ENCODE measurements around the gene SH3RF3. TPM values are rescaled to one million over a fixed set of nuclear protein-coding genes. Genes with fewer than 3 reads are reported as not detected.

SH3RF3 gene
- total and polyA plus RNA-seq, 10 of the 15 experiments (the other 5 are each of a cell fraction or from before 2014, with no cell fraction given), result 0.08 to 8.8 (median 2.3) TPM

DNA sequence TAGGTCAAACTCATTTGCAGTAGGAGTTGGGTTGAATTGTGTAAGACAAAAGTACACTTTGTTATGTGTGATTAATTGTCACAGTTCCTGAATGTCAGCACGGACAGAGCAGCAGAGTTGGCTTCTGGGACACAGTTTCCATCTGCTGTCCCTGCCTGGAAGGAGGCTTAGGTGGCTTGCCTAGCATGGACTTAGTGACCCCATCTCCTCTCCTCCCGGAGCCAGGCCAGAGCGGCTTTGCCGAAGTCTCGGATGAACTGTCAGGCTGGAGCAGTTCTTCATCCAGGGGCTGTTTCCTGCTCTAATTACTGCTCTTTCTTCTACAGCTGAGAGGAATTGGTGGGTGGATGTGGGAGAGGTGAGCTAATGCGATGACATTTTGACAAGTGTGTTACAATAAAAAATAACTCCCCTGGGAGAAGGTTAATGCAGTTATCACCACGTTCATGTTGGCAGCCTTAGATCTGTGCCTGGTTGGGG, 102.0 kb downstream of the SH3RF3 start (continued):
- TF ChIP-seq MLLT1 (IDR thresholded peaks at IDR 0.05), result no peak
- TF ChIP-seq IKZF2 (IDR thresholded peaks at IDR 0.05), result peak; percentile 52 to 67; a peak in 2 of 4 replicates
- TF ChIP-seq, protein P1, sequence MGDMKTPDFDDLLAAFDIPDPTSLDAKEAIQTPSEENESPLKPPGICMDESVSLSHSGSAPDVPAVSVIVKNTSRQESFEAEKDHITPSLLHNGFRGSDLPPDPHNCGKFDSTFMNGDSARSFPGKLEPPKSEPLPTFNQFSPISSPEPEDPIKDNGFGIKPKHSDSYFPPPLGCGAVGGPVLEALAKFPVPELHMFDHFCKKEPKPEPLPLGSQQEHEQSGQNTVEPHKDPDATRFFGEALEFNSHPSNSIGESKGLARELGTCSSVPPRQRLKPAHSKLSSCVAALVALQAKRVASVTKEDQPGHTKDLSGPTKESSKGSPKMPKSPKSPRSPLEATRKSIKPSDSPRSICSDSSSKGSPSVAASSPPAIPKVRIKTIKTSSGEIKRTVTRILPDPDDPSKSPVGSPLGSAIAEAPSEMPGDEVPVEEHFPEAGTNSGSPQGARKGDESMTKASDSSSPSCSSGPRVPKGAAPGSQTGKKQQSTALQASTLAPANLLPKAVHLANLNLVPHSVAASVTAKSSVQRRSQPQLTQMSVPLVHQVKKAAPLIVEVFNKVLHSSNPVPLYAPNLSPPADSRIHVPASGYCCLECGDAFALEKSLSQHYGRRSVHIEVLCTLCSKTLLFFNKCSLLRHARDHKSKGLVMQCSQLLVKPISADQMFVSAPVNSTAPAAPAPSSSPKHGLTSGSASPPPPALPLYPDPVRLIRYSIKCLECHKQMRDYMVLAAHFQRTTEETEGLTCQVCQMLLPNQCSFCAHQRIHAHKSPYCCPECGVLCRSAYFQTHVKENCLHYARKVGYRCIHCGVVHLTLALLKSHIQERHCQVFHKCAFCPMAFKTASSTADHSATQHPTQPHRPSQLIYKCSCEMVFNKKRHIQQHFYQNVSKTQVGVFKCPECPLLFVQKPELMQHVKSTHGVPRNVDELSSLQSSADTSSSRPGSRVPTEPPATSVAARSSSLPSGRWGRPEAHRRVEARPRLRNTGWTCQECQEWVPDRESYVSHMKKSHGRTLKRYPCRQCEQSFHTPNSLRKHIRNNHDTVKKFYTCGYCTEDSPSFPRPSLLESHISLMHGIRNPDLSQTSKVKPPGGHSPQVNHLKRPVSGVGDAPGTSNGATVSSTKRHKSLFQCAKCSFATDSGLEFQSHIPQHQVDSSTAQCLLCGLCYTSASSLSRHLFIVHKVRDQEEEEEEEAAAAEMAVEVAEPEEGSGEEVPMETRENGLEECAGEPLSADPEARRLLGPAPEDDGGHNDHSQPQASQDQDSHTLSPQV (IDR thresholded peaks at IDR 0.05), result no peak

GRCh38 chr2:109231428-109231827, 102.4 kb downstream of the SH3RF3 start:
- WGBS (ENCODE audit: insufficient coverage, insufficient replicate concordance, low lambda C conversion rate, missing lambda C conversion rate), result 45% methylated on average over 3 of the region's 3 CpGs
- Histone ChIP-seq H3K4me3 (no peak overlapping the region), H3K79me2 (ENCODE audit: control insufficient read depth, insufficient read depth, low read length) (peaks cover 2% of the 10 kb centered on the region; the same call in 1 of the 2 replicates), H3K27me3 (replicated peaks in 1 of 2; ENCODE audit: control insufficient read depth in 2 of 2, insufficient read depth in 2 of 2, low read length in 1 of 2) (no peaks in the 10 kb centered on the region), H3K4me1 (ENCODE audit: control insufficient read depth, insufficient read depth, low read length) (peaks cover 15% of the 10 kb centered on the region), H3K36me3 (ENCODE audit: control insufficient read depth in 2 of 2, insufficient read depth in 2 of 2, low read length in 1 of 2) (no peaks in the 10 kb centered on the region), H3K9me3 (replicated peaks; ENCODE audit: control insufficient read depth, insufficient read depth, low read length) (no peaks in the 10 kb centered on the region; the same call in 1 of the 3 replicates), H4K20me1 (ENCODE audit: control insufficient read depth, insufficient read depth) (no peaks in the 10 kb centered on the region), H3K9ac (ENCODE audit: control insufficient read depth, insufficient read depth, low read length) (no peak overlapping the region), H2AFZ (ENCODE audit: control insufficient read depth, low read depth, low read length) (no peak overlapping the region), H3K4me2 (ENCODE audit: control insufficient read depth, insufficient read depth) (no peak overlapping the region), H3K27ac (ENCODE audit: control insufficient read depth, insufficient read depth) (no peak overlapping the region)
- FAIRE-seq (no peak), DNase-seq (ENCODE audit: low read depth, low spot score) (no peak), ATAC-seq (no peak)
- intact Hi-C loops (cut with micrococcal nuclease; ENCODE audit: unreplicated experiment), result no loop called here
- RAD21 ChIA-PET (ENCODE audit: unreplicated experiment), result interaction anchor here (1.1 to 3.6 kb wide), 4 partner anchors 13 to 26 kb away, joined by 3 to 15 read pairs (median 6); no protein-coding TSS in a partner anchor
- POLR2A ChIA-PET, result no interaction called here
- TF ChIP-seq MEF2B (IDR thresholded peaks at IDR 0.05; ENCODE audit: partially characterized antibody, poor library complexity, severe bottlenecking), result peak; percentile 6
- no peak for TF ChIP-seq RCOR1 (conservative IDR thresholded peaks at IDR 0.05; ENCODE audit: low read depth, low read length)
- in situ Hi-C loops (cut with MboI), result no loop called here
- no TSS peak for BruUV-seq (replicated peaks)
- SMC1A ChIA-PET (ENCODE audit: uncharacterized antibody, unreplicated experiment), result interaction anchor here (1.0 to 1.8 kb wide), 6 partner anchors 8 to 98 kb away, joined by 3 to 9 read pairs (median 5); no protein-coding TSS in a partner anchor
- CTCF ChIA-PET, result interaction anchor here (1.1 to 2.3 kb wide), 2 partner anchors 12 to 14 kb away, joined by 5 to 6 read pairs; no protein-coding TSS in a partner anchor

Measured in GM12878 (cell line).